HG02610 (cell line): Measurements from ENCODE around the gene TACC2.
"Not testable (repeated sequence)": the region's sequence is repeated elsewhere in the genome, so short reads cannot be mapped to it uniquely, and the experiment has no call there.

Experiments
- ATAC-seq: cut with Tn5 transposase; IDR thresholded peaks from one replicate; pipeline ENCODE4 v1.9.1; 2021; ENCODE audit warnings: mild to moderate bottlenecking, moderate library complexity; ENCODE audit not compliant: unreplicated experiment

The TACC2 gene

DNA sequence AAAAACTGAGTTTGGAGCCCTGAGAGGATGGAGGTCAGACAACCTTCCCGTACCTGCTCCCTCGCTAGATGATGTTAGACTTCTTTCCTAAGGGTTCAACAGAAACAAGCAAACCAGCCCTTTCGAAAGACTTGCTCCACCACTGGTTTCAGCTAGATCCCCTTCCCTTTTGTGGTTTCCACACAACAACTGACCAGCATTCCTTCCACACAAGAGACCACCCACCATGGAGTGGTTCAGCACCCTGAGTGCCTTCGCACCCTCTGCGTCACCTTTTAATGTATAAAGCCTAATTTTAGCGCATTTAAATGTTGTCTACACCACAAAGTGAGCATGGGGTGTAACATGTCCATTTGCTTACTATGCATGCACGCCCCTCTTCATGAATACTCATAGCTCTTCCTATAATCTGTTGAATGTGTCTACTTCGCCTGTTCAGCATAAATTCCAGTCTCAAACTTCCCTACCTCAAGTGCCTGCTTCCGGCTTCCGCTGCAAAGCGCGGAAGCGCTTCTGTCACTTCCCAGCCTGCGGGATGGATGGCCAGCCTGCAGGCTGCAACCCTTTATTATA lies 69.0 kb downstream of the TACC2 start:
- no peak for ATAC-seq

DNA sequence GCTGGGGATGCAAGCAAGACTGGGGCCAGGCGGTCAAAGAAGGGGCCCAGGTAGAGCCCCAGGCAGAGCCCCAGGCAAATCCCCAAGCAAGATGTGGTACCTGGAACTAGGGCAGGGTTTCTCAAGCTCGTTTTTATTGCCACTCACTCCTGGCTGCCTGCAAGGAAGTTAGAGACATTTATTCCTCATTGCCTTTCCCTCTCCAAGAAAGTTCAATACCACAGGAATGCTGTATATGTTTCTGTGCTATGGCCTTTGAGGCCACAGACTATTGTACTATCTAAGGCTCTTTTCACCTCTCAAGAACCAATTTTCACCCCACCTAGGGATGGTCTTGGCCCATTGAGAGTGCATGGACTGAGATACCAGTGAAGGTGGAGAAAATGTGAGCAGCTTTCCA lies 71.3 kb downstream of the TACC2 start:
- ATAC-seq, result no peak

DNA sequence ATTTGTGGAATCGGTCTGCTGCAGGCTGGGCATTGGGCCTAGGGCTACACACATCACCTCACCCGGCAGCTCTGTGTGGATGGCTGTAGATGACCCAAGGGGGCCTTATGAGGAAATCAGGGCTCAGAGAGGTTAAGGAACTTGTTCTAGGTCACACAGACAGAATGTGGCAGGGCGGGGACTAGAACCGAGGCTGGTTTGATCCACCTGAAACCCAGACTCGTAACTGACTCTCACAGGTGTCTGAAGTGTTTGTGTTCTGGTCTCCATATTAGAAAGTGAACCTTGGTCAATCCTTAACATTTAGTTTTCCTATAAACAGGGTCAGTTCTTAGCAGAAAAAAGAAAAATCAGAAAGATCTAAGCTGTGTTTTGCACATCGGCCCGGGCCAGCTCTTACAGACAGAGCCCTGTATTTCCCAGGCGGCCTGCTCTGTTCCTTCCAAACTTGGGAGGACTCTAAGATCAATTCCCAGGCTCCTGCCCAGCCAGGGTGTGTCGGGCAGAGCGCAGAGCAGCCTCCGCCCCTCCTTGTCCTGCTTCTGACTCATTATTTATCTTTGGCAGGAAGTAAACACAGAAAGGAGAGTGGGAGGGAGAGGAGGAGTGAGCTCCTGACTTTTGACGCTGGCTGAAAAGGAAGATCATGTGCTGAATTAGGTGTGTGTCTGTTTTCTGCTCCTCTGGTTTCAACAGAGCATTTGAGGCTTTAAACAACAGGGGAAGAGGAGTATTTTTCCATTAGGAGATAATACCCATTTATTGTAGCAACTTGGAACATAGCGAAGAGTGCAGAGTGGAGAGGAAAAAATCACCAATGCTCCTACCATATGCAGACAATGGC lies 74.1 kb downstream of the TACC2 start:
- no peak for ATAC-seq

DNA sequence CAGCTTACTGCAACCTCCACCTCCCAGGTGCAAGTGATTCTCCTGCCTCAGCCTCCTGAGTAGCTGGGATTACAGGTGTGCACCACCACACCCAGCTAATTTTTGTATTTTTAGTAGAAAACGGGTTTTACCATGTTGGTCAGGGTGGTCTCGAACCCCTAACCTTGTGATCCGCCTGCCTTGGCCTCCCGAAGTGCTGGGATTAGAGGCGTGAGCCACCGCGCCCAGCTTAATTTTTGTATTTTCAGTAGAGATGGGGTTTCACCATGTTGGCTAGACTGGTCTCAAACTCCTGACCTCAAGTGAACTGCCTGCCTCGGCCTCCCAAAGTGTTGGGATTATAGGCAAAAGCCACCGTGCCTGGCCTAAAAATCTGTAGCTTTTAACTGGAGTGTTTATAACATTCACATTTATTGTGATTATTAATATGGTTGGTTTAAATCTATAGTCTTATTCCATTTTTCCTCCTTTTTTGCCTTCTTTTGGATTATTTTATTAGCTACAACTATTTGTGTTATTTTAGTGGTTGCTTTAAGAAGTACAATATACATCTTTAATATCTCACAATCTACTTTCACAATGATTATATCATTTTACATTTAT lies 77.5 kb downstream of the TACC2 start:
- not testable (repeated sequence) for ATAC-seq

DNA sequence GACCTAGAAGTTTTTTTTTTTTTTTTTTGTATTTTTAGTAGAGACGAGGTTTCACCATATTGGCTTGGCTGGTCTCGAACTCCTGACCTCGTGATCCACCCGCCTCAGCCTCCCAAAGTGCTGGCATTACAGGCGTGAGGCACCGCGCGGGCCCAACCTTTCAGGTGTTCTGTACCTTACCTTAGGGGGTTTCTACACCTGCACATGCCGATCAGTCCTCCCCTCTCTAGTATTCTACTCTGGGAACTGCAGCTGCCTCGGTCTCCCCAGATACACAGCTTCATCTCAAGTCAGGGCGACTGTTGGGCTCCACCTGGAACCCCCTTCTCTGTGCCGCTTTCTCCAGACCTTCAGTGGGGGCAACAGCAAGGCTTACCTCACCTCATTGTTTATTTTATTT lies 79.9 kb downstream of the TACC2 start:
- no peak for ATAC-seq

DNA sequence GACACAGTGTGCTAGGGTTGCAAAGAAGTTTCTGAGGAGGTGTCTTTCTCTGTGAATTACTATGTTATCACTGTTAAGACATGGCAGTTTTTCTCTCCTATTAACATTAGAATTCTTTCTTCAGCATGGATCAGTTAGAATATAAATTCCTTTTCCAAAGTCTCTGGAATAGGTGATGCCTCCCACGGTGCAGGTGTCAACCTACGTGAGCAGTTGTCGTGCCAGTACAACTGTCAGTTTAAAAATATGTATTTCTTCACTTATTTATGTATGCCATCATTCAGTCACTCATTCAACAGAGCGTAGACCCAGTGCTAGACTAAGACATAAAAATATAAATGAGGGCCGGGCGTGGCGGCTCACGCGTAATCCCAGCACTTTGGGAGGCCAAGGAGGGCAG lies 83.5 kb downstream of the TACC2 start:
- ATAC-seq, result no peak

DNA sequence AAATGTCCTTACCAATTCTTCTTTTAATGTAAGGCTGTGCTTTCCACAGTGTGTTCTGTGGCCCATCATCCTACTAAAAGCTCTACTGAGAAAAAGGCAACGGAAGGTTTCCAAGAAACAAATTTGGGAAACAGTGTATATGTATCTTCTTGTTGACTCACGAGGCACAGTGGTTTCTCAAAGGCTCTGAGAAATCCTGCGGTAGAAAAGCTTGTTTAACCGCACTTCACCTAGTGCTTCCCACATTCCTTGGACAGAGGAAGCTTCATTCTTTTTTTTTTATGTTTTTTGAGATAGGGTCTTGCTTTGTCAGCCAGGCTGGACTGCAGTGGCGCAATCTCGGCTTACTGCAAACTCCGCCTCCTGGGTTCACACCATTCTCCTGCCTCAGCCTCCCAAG lies 84.5 kb downstream of the TACC2 start:
- no peak for ATAC-seq

DNA sequence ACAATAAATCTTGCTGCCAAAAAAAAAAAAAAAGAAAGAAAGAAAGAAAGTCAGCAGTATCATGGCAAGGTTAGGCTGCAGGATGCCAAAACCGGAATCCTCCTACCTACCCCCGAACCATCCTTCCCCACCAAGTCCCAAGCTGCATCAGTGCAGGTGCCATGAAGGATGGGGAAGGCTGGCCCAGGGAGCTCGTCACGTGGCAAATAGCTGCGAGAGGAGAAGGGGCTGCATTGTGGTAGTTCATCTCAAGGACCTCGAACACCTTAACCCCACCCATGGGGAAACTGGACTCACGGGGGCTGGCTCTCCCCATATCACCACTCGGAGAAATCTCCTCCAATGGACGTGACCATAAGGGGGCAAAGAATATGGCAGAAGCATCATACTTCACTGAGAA lies 86.2 kb downstream of the TACC2 start:
- ATAC-seq, result no peak

DNA sequence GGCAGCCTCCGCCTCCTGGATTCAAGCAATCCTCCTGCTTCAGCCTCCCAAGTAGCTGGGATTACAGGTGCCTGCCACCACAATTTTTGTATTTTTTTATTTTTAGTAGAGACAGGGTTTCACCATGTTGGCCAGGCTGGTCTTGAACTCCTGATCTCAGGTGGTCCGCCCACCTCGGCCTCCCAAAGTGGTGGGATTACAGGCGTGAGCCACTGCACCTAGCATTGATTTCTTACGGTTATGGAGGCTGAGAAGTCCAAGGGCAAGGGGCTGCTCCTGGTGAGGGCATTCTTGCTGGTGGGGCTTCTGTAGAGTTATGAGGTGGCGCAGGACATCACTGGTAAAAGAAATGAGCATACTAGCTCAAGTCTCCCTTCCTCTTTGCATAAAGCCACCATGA lies 86.9 kb downstream of the TACC2 start:
- ATAC-seq, result not testable (repeated sequence)

DNA sequence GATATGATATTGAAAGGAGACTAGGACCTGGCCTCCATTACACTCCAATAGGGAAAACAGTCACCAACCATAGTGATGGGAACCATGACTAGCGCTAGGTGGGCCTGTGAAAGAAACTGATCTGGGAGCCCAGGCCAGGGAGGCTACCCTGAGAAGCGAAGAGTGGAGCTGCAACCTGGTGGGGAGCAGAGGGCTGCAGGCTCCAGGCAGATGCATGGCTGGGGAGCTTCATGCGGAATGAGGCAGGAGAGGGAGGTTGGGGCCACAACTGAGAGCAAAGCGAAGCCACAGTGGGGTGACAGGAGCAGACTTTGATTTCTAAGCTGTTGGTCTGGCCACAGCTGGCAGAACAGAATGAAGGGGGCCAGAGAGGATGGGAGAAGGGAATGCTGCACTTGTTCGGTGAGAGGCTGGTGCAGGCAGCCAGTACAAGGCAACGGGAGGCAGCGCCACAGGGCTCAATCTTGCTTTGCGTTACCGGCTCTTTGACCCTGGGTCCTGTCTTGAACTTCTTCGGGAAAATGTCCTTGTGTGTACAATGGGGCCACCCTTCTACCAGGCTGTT lies 88.4 kb downstream of the TACC2 start:
- no peak for ATAC-seq

DNA sequence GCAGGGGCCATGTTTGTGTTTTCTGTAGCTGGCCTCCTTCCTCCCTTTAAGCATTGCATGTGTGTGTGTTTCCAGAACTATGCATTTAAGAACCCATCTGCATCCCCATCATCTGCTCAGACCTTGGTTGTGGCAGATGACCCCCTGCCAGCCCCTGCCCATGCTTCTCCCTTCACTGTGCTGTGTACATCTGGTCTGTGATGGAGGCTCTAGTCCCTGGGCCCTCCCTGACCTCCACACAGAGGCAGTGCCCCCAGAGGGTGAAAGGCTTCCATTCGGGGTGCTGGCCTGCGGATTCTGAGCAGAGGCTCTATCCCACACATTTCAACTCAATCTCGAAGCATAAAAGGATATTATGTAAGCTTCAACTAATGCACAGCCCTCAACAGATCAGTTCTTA lies 89.4 kb downstream of the TACC2 start:
- ATAC-seq, result no peak

DNA sequence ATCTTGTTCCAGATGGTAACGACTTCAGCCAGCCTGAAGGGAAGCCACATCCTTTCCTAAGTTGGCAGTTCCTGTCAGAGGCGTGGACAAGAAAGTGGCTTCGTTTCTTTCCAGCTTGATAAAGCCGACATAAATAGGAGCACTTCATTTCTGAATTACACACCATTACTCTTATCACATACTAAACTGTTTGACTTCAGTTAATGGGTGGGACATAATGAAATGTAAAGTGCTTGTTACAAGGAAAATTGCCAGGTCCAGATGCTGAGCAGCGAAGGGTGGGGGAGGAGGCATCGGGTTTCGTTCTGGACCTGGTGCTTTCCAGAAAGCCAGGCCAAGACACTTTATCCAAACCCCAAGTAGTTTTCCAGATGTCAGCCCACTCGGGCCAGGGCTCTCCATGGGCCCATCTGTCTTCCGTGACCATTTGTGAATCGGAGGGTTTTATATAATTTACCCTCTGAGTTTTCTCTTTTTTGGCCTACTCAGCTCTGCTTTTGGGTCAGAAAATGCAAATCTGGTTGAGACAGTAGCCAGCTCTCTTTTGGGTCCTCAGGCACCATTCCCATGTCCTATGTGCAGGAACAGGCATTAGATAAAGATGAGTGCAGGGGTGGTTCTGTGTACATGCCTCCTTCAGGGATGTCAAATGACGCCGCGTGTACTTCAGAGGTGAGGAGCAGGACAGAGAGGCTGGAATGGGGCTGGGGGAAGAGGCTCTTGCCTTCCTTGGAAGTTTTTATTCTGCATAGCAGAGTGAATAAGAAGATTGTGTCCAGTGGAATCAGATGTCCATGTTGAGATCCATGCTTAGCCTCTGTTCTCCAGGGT lies 90.2 kb downstream of the TACC2 start:
- ATAC-seq, result no peak

DNA sequence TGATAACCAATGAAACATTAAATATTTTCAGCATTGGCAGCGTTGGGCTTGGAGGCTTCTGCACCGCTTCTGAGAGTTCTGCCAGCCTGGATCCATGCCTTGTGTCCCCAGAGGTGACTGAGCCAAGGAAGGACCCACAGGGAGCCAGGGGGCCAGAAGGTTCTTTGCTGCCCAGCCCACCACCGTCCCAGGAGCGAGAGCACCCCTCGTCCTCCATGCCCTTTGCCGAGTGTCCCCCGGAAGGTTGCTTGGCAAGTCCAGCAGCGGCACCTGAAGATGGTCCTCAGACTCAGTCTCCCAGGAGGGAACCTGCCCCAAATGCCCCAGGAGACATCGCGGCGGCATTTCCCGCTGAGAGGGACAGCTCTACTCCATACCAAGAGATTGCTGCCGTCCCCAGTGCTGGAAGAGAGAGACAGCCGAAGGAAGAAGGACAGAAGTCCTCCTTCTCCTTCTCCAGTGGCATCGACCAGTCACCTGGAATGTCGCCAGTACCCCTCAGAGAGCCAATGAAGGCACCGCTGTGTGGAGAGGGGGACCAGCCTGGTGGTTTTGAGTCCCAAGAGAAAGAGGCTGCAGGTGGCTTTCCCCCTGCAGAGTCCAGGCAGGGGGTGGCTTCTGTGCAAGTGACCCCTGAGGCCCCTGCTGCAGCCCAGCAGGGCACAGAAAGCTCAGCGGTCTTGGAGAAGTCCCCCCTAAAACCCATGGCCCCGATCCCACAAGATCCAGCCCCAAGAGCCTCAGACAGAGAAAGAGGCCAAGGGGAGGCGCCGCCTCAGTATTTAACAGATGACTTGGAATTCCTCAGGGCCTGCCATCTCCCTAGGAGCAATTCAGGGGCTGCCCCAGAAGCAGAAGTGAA lies 93.9 kb downstream of the TACC2 start:
- ATAC-seq, result no peak

DNA sequence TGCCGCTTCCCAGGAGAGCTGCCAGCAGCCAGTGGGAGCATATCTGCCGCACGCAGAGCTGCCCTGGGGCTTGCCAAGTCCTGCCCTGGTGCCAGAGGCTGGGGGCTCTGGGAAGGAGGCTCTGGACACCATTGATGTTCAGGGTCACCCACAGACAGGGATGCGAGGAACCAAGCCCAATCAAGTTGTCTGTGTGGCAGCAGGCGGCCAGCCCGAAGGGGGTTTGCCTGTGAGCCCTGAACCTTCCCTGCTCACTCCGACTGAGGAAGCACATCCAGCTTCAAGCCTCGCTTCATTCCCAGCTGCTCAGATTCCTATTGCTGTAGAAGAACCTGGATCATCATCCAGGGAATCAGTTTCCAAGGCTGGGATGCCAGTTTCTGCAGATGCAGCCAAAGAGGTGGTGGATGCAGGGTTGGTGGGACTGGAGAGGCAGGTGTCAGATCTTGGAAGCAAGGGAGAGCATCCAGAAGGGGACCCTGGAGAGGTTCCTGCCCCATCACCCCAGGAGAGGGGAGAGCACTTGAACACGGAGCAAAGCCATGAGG lies 94.6 kb downstream of the TACC2 start:
- no peak for ATAC-seq

DNA sequence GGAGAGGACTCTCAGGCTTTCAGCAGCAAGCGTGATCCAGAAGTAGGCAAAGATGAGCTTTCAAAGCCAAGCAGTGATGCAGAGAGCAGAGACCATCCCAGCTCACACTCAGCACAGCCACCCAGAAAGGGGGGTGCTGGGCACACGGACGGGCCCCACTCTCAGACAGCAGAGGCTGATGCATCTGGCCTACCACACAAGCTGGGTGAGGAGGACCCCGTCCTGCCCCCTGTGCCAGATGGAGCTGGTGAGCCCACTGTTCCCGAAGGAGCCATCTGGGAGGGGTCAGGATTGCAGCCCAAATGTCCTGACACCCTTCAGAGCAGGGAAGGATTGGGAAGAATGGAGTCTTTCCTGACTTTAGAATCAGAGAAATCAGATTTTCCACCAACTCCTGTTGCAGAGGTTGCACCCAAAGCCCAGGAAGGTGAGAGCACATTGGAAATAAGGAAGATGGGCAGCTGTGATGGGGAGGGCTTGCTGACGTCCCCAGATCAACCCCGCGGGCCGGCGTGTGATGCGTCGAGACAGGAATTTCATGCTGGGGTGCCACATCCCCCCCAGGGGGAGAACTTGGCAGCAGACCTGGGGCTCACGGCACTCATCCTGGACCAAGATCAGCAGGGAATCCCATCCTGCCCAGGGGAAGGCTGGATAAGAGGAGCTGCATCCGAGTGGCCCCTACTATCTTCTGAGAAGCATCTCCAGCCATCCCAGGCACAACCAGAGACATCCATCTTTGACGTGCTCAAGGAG lies 95.5 kb downstream of the TACC2 start:
- ATAC-seq, result no peak

DNA sequence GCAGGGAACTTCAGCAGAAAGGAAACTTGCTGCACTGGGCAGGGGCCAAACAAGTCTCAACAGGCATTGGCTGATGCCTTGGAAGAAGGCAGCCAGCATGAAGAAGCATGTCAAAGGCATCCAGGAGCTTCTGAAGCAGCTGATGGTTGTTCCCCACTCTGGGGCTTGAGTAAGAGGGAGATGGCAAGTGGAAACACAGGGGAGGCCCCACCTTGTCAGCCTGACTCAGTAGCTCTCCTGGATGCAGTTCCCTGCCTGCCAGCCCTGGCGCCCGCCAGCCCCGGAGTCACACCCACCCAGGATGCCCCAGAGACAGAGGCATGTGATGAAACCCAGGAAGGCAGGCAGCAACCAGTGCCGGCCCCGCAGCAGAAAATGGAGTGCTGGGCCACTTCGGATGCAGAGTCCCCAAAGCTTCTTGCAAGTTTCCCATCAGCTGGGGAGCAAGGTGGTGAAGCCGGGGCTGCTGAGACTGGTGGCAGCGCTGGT lies 96.5 kb downstream of the TACC2 start:
- ATAC-seq, result no peak

DNA sequence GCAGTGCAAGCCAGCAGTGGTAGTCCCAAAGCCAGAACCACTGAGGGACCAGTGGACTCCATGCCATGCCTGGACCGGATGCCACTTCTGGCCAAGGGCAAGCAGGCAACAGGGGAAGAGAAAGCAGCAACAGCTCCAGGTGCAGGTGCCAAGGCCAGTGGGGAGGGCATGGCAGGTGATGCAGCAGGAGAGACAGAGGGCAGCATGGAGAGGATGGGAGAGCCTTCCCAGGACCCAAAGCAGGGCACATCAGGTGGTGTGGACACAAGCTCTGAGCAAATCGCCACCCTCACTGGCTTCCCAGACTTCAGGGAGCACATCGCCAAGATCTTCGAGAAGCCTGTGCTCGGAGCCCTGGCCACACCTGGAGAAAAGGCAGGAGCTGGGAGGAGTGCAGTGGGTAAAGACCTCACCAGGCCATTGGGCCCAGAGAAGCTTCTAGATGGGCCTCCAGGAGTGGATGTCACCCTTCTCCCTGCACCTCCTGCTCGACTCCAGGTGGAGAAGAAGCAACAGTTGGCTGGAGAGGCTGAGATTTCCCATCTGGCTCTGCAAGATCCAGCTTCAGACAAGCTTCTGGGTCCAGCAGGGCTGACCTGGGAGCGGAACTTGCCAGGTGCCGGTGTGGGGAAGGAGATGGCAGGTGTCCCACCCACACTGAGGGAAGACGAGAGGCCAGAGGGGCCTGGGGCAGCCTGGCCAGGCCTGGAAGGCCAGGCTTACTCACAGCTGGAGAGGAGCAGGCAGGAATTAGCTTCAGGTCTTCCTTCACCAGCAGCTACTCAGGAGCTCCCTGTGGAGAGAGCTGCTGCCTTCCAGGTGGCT lies 97.7 kb downstream of the TACC2 start:
- no peak for ATAC-seq

DNA sequence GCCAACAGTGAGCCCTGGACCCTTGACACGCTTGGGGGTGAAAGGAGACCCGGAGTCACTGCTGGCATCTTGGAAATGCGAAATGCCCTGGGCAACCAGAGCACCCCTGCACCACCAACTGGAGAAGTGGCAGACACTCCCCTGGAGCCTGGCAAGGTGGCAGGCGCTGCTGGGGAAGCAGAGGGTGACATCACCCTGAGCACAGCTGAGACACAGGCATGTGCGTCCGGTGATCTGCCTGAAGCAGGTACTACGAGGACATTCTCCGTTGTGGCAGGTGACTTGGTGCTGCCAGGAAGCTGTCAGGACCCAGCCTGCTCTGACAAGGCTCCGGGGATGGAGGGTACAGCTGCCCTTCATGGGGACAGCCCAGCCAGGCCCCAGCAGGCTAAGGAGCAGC lies 98.5 kb downstream of the TACC2 start:
- ATAC-seq, result no peak
